Bronchial epithelial cell (primary cell): Measurements from ENCODE around the gene PGGT1B. TPM values are rescaled to one million over a fixed set of nuclear protein-coding genes. Genes with fewer than 3 reads are reported as not detected.

Source experiments
- DNase-seq: peaks from one replicate; pipeline ENCODE4 v3.0.0-alpha.2; 2010; ENCODE audit warnings: low read depth
- FAIRE-seq: peaks from 2 replicates; lab custom pipeline; 2011; peaks lifted over from hg19 to GRCh38; lab: Jason Lieb, UNC
- H3K27me3 ChIP-seq: 2 replicates; pipeline ENCODE4 v1.5.1; 2011; ENCODE audit warnings: low read length; ENCODE audit not compliant: control insufficient read depth, insufficient read depth
- H3K36me3 ChIP-seq: 2 replicates; pipeline ENCODE4 v1.5.1; 2011; ENCODE audit warnings: low read length; ENCODE audit not compliant: control insufficient read depth, insufficient read depth
- H3K4me3 ChIP-seq: 2 replicates; pipeline ENCODE4 v1.5.1; 2011; ENCODE audit warnings: mild to moderate bottlenecking, low read depth, low read length, control low read depth
- CTCF ChIP-seq: IDR thresholded peaks from 2 replicates; pipeline ENCODE4 v1.5.1; 2011; ENCODE audit warnings: mild to moderate bottlenecking, moderate library complexity, low read length, control low read depth, inconsistent platforms; ENCODE audit not compliant: insufficient read depth, severe bottlenecking
- total RNA-seq: library from RNA; depleted of rRNA; stranded (reverse); fragments of >200 nt; gene quantifications from 2 replicates; pipeline ENCODE4 v1.2.1, GENCODE V29; 2014

The PGGT1B gene
- total RNA-seq, 1 donor from 2014 or later: 18.4 TPM

DNA sequence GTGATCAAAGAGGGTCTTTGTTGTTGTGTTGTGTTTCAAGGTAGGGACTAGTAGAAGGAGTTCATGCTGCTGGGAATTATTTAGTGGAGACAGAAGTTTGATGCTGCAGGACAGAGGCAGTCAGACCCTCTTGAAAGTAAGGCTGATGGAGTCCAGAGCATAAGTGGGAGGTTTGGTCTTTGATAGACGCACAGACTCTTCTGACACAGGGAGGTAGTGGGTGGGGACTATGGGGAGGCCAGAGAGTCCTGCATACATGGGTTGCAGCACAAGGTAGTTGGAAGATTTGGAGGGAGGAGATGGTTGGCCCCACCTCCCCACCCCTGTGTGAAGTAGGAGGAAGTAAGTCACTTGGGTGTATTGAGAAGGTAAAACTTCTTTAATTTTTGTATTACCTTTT is 36.1 kb upstream of the PGGT1B start:
- TF ChIP-seq CTCF: no peak
- Histone ChIP-seq H3K36me3 (no peaks in the 10 kb centered on the region), H3K4me3 (no peak overlapping the region), H3K27me3 (peaks cover 2% of the 10 kb centered on the region)
- FAIRE-seq (peak; percentile 18), DNase-seq (no peak)

- H3K4me3 ChIP-seq: no peak overlapping the region
- FAIRE-seq (no peak), DNase-seq (no peak)
These were observed 34.4 kb upstream of the PGGT1B start for GRCh38 chr5:115297031-115297430.

DNA sequence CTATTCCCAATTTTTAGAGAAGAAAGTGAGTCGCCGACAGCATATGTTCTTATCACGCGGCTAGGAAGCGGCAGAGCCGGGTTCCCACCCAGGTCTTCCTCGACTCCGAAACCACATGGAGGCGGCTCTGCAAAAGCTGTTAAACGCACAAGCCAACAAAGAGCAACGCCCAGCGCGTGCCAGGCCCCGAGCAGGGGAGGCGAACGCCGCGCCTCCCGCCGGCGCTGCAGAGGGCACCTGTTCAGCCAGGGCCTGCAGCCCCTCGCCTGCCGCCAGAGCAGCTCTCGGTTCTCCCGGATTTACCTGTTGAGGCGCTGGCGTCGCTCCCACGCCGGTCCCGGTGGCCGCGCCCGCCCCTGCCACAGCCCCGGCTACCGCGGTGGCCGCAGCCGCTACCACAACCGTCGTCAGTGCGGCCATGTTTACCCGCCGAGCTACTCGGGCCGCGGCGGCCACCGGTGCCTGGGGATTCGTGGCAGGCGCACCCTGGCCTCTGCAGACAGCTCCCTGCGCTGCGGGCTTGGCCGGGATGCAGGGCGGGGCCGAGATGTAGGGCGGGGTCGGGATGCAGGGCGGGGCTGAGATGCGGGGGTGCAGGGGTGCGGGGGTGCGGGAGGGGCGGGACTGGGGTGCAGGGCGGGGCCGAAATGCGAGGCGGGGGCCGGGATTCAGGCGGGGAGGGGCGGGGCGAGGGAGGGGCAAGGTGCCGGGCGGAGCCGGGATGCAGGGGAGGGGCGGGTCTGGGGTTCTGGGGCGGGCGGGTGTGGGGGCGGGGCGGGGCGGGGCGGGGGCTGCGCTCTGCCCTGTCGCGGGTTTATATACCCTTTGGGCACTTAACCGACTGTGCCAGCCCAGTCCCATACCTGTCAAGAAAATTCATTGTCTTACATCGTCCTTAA is 33.7 kb upstream of the PGGT1B start, which contains the start of gene CCDC112:
TSS of gene CCDC112 (minus strand) at position 531 of the 899 bp plus-strand sequence. CDS start at position 420, 111 bp downstream.
- H3K27me3 ChIP-seq: no peaks in the 10 kb centered on the region
- FAIRE-seq: no peak
- no peak for TF ChIP-seq CTCF
- H3K36me3 ChIP-seq: no peaks in the 10 kb centered on the region
- peak within 1 kb of the TSS; percentile 68 for H3K4me3 ChIP-seq
- DNase-seq: peak; percentile 45

More at GRCh38 chr5:115297031-115297430, 34.4 kb upstream of the PGGT1B start:
- Histone ChIP-seq H3K27me3 (no peaks in the 10 kb centered on the region), H3K36me3 (no peaks in the 10 kb centered on the region)
- no peak for TF ChIP-seq CTCF

DNA sequence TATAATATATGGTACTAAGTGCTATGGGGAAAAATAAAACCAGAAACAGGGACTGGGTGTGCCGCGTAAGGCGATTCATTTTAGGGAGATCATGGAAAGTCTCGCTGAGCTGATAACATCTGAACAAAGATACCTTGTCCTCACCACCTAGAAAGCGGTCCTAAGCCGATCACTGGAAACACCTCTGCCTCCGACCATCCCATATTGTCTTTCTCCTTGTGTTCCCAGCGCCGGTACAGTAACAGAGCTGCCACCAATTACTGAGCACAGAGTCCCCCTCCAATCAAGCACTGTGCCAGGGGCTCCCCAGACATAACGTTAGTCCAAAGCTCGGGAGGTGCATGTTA is 33.1 kb upstream of the PGGT1B start:
- no peaks in the 10 kb centered on the region for H3K36me3 ChIP-seq
- DNase-seq (no peak), FAIRE-seq (no peak)
- peak overlapping the region; percentile 68 for H3K4me3 ChIP-seq
- no peak for TF ChIP-seq CTCF
- no peaks in the 10 kb centered on the region for H3K27me3 ChIP-seq

- FAIRE-seq (no peak), DNase-seq (no peak)
- no peaks in the 10 kb centered on the region for H3K36me3 ChIP-seq
These were observed 28.7 kb upstream of the PGGT1B start for GRCh38 chr5:115291397-115291796.

More at GRCh38 chr5:115291397-115291796, 28.7 kb upstream of the PGGT1B start:
- Histone ChIP-seq H3K27me3 (no peaks in the 10 kb centered on the region), H3K4me3 (no peak overlapping the region)
- no peak for TF ChIP-seq CTCF
